HG03066 (cell line): Measurements from ENCODE around the gene VPS51.
"Not testable (repeated sequence)": the region's sequence is repeated elsewhere in the genome, so short reads cannot be mapped to it uniquely, and the experiment has no call there.

ENCODE experiments used
- ATAC-seq: cut with Tn5 transposase; IDR thresholded peaks from one replicate; pipeline ENCODE4 v1.9.1; 2021; ENCODE audit warnings: low read depth; ENCODE audit not compliant: unreplicated experiment

VPS51 gene

DNA sequence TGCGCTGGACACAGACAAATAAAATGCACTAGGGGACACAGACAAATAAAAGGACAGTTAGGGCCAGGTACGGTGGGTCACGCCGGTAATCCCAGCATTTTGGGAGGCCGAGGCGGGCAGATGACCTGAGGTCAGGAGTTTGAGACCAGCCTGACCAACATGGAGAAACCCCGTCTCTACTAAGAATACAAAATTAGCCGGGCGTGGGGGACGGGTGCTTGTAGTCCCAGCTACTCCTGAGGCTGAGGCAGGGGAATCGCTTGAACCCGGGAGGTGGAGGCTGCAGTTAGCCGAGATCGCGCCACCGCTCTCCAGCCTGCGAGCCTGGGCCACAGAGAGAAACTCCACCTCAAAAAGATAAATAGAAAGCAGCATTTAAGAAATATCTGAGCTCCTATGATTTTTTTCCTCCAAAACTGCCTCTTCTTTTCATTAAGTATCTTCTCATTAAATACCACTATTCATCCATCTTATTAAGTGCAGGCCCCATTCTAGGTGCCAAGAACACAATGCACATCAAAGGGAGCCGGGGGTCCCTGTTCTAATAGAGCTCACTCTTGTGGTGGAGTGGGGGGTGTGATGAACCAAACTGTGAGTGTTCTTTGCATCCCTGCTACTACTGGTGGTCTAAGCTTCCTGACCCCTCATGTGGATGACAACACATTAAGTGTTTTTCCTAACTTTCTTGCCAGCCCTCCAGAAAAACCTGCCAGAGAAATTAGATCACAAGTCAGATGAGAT is 22.3 kb downstream of the VPS51 start:
- no peak for ATAC-seq

DNA sequence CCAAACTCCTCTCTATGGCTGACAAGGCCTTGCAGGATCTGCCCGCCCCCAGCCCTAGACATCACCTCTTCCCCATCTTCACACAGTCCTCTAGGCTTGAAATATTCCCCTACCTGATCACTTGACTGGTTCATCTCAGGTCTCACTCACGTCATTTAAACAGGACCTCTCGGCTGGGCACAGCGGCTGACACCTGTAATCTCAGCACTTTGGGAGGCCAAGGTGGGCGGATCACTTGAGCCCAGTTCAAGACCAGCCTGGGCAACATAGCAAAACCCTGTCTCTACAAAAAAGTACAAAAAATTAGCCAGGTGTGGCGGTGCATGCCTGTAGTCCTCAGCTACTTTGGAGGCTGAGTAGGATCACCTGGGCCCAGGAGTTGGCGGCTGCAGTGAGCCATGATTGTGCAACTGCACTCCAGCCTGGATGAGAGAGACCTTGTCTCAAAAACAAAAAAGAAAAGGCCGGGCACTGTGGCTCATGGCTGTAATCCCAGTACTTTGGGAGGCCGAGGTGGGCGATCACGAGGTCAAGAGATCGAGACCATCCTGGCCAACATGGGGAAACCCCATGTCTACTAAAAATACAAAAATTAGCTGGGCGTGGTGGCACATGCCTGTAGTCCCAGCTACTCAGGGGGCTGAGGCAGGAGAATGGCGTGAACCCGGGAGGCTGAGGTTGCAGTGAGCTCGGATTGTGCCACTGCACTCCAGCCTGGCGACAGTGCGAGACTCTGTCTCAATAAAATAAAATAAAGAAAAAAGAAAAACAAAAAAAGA is 23.1 kb downstream of the VPS51 start:
- ATAC-seq = not testable (repeated sequence)

DNA sequence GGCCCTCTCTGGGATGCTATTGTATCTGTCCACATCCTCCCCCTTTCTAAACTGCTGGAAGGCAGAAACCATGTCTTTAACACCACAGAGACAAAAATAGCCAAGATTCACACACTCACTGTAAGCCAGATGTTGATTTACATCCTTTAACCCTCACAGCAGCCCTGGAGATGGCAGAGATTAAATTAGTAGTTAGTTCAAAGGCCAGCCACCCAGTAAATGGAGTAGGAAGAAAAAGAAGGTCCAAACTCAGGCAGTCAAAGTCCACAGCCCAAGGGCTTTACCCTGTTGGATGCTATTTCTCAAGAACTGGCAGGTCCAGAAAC is 23.6 kb downstream of the VPS51 start:
- no peak for ATAC-seq

DNA sequence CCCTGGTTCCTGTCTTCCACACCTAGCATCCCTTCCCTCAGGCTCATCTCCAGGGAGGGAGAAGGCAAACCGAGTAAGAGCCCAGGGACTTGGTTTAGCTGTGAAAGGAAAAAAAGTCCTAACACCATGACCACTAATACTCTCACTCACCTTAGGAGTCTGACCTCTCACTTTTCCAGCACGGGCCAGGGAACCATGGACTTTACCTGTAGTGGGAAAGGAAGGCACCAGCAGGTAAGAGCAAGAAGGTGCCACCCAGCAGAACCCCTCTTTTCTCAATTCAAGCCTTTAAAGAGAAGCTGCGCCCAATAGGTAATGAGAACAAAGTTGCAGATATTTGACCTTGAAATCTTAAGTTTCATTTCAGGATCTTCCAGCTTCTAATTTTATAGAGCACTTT is 24.8 kb downstream of the VPS51 start:
- ATAC-seq = no peak

DNA sequence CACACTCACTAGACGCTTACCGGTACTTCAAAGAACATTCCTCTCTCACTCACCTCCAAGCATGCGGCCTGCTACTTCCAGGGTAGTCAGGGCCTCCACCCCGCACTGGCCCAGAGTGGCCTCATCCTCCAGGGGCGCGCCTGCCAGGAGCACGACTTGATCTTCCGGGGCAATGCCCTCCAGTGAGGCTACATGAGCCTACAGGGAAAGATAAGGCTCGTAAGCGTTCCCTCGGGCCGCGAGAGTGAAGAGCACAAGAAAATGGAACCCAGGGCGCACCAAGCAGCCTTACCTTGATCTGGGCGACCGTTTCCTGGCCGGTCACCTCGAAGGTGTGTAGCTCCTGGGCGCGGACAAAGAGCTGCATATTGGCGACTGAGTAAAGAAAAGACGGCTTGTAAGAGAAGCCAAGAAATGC is 25.4 kb downstream of the VPS51 start:
- no peak for ATAC-seq

DNA sequence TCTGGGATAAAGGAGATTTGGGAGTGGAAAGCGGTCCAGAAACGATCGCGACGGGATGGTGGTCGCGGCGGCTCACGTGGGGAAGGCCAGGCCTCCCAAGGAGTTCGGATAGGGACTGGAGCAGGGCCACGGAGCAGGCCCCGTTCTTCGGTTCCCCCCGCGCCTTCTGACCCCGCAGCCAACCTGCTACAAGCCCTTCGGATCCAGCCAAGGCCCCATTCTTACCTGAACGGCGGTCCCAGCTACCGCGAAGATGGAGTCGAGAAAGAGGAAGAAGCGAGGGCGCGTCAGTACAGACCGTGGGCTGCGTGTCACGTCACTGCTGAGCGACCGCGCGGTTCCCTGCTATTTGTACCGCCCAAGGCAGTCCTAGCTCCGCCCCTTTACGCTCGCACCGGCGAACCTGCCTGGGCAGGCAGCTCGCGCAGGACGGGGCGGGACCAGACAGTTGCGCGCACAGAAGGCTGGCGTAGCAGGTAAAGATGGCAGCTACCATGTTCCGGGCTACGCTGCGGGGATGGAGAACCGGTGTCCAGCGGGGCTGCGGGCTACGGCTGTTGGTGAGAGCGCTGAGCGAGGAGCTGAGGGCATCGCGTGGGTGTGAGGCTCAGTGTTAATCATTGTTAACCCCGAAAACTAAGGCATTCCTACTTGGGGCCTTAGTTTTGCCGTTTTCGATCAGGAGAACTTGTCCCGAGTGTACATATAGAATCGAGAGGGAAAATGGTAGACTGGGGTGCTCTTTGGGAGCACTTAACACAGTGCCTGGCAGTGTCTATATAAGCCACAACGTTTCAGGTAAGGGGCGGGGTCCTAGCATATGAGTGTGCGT is 26.1 kb downstream of the VPS51 start, which contains the start of the genes FAU and MRPL49:
Gene FAU, minus strand, starts transcription at position 270 of the 832 bp plus-strand sequence. CDS start 321 bp downstream, outside the sequence.
Gene MRPL49, plus strand, starts transcription at position 457 of the 832 bp plus-strand sequence. Its CDS starts 26 bp downstream, at position 483.
- peak; percentile 58 for ATAC-seq

DNA sequence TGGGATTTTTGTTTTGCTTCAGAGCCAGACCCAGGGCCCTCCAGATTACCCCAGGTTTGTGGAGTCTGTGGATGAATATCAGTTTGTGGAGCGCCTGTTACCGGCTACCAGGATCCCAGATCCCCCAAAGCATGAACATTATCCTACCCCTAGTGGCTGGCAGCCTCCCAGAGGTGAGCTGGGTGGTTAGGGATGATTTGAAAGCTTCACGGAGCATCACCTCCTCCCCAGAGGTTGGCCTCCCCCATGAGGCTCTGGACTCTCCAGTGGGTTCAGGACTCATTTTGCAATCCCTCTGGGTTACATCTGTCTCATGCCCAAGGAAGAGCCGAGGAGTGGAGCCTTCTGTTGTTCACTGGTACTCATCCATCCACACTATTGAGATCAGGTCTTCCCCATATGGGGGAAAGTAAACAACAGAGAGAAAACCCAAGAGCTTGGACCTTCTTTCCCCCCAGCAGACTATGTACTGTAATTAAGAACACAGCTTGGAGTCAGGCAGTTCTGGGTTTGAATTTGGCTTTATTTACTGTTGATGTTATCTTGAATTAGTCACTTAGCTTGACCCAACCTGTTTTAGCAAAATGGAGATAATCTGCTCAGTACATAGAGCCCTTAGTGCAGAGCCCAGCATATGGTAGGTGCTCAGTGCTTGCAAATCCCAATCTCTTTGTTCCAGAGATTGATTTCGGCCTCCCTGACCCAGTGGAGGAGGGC is 28.6 kb downstream of the VPS51 start:
- no peak for ATAC-seq

DNA sequence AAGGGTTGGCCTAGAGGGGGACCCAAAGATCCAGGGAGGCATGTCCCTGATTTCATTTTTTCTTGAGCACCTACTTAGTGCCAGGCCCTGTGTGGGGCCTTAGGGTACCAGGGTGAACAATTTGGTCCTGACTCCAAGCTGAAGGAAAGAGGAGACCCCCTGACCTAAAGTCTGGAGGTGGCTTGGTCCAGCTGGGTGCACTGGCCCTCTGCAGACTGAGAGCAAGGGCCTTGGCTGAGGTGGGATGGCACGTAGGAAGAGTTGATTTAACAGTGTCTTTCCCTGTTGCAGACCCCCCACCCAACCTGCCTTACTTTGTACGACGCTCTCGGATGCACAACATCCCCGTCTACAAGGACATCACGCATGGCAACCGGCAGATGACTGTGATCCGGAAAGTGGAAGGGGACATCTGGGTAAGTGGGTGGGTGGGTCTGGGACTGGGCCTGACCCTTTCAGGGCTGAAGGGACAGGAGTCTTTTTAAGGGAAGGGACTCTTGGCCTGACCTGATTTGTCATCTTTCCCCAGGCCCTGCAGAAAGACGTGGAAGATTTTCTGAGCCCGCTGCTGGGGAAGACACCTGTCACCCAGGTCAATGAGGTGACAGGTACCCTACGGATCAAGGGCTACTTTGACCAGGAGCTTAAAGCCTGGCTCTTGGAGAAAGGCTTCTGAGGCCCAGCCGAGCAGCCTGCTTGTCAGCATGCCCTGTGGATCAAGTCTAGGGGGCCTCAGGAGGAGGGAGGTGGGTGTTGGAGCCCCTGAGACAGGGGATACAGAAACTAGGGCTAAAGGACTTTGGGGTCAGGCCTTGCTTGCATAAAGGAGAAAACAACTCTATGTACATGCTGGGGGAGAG is 29.4 kb downstream of the VPS51 start:
- no peak for ATAC-seq

DNA sequence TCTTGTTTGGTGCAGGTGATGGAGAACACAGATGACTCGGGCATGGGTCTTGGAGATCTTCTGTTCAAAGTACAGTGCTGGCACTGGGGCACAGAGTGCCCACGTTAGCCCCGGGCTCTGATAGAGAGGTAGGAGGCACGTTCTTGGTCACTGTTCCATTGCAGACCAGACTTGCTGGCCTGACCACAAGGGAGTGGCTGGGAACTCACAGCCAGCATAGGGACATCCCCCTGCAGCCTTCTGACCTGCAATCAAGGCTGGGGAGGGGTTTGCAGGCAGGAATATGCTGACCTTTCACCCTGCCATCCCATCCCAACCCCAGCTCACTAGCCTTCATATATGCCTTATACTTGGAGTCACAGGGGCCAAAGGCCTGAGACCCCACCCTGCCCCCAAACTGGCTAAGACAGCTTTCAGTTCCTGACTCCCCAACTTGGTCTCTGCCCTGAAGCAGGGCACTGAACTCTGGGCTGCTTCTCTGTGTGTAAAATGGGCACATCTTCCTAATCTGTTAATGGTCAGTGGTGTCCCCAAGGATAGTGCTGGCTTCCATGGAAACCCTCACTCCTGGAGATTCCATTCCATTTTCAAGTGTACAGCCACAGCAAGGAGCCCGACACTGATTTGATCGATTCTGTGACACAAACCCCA is 30.7 kb downstream of the VPS51 start:
- ATAC-seq = no peak

DNA sequence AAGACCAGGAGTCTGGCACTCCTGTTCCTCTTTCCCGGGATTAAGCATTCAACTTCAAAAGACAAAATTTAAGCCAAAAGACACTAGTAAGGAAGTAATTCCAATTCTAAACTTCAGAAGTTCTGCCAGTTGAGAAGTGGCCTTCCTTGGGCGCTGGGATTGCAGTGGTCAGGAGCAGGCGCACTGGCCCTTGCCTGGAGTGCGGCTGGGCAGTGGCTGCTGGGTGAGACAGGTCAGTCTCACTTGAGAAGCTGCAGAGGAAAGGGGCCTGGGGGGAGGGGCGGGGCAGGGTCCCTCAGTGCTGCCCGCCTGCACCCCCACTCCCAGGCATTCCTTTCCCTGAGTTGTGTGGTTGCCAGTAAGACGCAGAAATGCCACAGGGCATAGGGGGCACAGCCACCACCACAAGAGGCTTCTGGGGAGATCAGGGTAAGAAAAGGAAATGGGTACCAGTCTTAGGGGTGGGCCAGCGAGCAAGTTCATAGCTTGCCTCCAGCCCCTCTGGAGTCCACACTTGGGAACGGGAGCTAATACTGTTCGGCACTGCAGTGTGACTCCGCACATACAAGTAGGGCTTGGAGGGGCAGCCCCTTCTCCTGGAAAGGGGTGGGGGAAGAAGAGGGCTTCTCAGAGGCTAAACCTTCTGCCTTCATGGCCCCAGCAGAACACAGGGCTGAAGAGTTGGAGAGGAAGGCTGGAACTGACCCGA is 31.6 kb downstream of the VPS51 start:
- ATAC-seq = no peak

DNA sequence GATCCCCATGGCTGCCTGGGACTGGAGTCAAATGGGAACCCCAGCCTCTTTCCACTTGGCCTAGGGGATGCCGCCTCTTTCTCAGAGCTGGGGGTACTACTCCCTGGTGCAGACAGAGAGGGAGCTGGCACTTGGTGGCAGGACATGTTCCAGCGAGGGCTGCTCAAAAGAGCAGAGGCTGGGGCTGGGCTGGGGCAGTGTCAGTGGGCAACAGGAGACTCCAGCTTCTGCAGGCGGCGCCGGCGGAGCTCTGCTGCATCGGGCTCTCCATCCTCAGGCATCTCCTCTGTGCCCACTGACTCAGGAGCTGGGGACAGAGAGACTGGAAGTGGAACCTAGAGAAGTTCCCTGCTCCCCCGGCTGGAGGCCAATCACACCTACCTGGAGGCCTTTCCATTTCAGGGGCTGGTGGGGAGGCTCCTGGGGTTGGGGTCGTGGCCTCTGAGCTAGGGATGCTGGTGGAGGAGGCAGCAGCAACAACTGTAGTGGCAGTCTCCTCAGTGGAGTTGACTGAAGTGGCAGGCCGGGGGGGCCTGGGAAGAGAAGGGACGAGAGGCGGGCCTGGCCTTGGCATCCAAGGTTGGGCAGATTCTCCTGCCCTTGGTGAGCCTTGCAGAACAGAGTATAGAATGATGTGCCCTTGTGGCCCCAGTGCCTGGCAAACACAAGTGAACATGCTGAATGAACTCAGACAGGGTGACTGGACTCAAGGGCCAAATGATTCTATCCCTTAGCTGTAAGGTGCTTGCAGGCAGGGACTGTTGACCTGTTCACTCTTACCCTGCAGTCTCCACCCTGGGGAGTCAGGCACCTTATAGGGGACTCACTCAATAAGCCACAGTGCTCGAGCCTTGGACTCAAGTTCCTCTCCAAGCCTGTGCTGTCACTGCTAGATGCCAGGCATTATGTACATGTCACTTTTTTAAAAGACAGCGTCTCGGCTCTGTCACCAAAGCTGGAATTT is 32.5 kb downstream of the VPS51 start:
- no peak for ATAC-seq

DNA sequence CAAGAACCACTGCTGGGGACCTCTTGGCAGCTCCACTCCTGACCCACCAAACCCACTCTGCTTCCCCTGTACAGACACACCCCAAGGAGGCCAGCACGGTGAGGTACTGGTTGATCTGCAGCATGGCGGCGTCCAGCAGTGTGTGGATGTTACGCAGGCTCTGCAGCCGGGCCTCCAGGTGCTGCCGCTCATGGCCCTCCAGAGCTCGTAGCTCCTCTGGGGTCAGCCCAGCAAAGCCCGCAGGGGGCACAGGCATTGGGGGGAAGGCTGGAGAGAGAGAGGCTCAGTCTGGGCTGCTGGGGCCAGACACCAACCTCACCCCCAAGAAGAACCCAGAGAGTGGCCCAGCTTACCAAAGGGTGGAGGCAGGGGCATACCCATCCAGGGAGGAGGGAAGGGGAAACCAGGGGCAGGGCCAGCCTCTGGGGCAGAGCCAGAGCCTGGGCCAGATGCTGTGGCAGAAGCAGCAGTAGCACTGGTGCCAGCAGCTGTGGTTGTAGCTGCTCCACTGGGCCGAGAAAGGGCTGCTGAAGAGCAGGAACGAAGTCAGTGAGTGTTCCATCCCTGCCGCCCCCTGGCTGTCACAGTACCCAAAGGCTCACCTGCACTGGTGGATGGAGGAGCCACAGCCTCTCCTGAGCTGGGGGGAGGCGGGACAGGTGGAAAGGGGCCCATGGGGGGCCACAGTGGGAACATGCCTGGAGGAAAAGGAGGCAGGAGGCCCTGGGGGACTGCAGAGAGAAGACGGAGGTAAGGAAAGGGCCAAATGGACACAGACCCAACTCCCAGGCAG is 33.8 kb downstream of the VPS51 start:
- ATAC-seq = no peak

DNA sequence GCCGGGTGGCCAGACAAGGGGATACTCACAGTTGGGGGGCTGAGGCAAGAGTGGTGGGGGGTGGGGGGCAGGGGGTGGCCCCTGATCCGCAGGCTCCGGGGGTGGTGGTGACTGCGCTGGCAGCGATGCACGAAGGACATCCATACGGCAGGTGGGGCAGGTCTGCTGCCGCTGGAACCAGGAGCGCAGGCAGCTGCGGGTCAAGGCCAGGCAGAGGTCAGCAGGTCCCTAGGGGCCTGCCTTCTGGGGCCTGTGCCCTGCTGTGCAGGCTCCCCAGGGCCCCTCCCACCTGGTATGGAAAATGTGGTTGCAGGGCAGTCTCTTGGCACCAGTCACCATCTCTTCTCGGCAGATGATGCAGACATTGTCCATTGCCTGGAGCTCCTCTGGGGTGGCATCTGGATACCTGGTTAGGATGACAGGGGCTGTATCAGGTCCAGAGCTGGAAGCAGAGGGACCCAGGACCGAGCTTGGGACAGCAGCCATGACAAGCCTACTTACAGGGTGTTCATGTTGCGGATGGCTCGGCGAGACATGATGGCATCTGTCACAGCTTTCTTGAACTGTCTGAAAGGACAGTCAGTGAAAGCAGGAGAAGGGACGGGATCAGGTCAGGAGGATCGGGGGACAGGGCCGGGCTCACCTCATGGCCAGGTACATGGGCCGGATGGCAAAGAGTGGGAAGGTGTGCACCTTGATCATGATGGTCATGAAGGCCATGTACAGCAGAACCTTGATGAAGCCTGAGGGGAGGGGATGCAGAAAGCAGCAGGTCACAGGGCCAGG is 34.8 kb downstream of the VPS51 start:
- no peak for ATAC-seq

DNA sequence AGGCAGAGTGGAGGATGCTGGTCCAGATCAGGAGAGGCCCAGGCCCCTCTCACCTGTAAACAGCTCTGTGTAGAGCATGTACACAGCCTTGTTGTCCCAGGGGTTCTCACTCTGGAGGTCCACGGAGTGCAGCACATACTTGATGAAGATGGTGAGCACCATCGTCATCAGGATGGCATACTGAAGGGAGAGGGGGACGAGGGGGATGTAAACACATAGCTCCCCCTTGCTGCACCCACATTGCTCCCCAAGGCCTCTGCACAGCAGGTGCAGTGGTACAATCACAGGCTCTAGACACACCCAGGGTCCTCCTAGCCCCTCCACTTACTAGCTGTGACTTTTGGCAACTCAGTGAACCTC is 35.4 kb downstream of the VPS51 start:
- ATAC-seq = no peak

DNA sequence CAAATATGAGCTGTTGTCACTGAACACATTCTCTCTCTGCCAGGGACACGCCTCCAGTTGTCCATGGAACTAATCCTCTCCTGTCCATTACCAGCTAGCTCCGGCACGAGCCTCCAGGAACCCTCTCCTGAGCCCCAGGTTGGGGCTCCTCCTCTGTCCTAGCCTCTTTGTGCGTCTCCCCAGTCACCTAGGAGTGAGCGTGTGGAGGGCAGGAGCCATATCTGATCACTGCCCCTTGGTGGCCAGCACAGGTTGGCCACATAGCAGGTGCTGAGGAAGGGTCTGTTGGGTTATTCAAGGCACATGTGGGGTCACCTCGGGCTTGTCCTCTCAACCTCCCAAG is 35.9 kb downstream of the VPS51 start:
- ATAC-seq = no peak
